CD4-positive, alpha-beta T cell (primary cell): Measurements from ENCODE around the gene KRT3. TPM values are rescaled to one million over a fixed set of nuclear protein-coding genes. Genes with fewer than 3 reads are reported as not detected.

Source experiments
- ATAC-seq: fragments of 200-7000 bp; cut with Tn5 transposase; one replicate; pipeline ENCODE4 v1.10.0; 2022; ENCODE audit warnings: mild to moderate bottlenecking; ENCODE audit not compliant: poor library complexity
- CTCF ChIA-PET: fragments of 350-600 bp; sonication (Branson Sonifier 250); formaldehyde crosslinking; loops from one replicate; lab custom pipeline; 2021; ENCODE audit warnings: antibody characterized with exemption, inconsistent platforms; lab: Charles Lee
- POLR2A ChIA-PET: fragments of 350-600 bp; sonication (Branson Sonifier 250); formaldehyde crosslinking; loops from one replicate; lab custom pipeline; 2021; ENCODE audit warnings: antibody characterized with exemption, inconsistent platforms; lab: Charles Lee
- DNase-seq, 14 experiments: peaks; one replicate each; pipeline ENCODE4 v3.0.0-alpha.2; 2013 to 2020; ENCODE audit warnings: mixed read lengths in 2 of 14
- H3K27ac ChIP-seq, 2 donors: one replicate each; pipeline versions ENCODE4 v1.5.1 to v1.7.0; 2013; ENCODE audit warnings: low read length in 2 of 2, low read depth in 1 of 2, mild to moderate bottlenecking in 1 of 2
- H3K27me3 ChIP-seq, 2 experiments: 1 replicate in 1 of 2; 2 replicates in 1 of 2; pipeline versions ENCODE4 v1.6.1 to v1.7.0; 2013; ENCODE audit warnings: low read length in 2 of 2, control low read depth in 1 of 2, mild to moderate bottlenecking in 1 of 2, moderate library complexity in 1 of 2; ENCODE audit not compliant: insufficient read depth in 2 of 2, control insufficient read depth in 1 of 2
- H3K36me3 ChIP-seq: one replicate; pipeline ENCODE4 v1.6.1; 2013; ENCODE audit warnings: low read length, control low read depth; ENCODE audit not compliant: insufficient read depth
- H3K4me1 ChIP-seq: one replicate; pipeline ENCODE4 v1.6.1; 2013; ENCODE audit warnings: low read length, control low read depth; ENCODE audit not compliant: insufficient read depth
- H3K4me3 ChIP-seq: one replicate; pipeline ENCODE4 v1.5.1; 2013; ENCODE audit warnings: mild to moderate bottlenecking, low read length, moderate library complexity
- H3K9me3 ChIP-seq, 2 experiments: 1 replicate in 1 of 2; 2 replicates in 1 of 2; pipeline versions ENCODE4 v1.6.1 to v1.7.0; 2013; ENCODE audit warnings: low read length in 2 of 2, mild to moderate bottlenecking in 2 of 2, control low read depth in 1 of 2, moderate library complexity in 1 of 2; ENCODE audit not compliant: control insufficient read depth in 1 of 2, insufficient read depth in 1 of 2
- H3K27ac Mint-ChIP-seq: one replicate; pipeline ENCODE4 v1.8.0; 2020; ENCODE audit warnings: mixed read lengths
- H3K27me3 Mint-ChIP-seq: one replicate; pipeline ENCODE4 v1.8.0; 2021; ENCODE audit warnings: mixed read lengths
- H3K36me3 Mint-ChIP-seq: one replicate; pipeline ENCODE4 v1.8.0; 2021; ENCODE audit warnings: low read depth, mixed read lengths
- H3K4me1 Mint-ChIP-seq: one replicate; pipeline ENCODE4 v1.8.0; 2021; ENCODE audit warnings: low read depth, mixed read lengths
- H3K4me3 Mint-ChIP-seq: one replicate; pipeline ENCODE4 v1.8.0; 2020; ENCODE audit warnings: mild to moderate bottlenecking, mixed read lengths
- H3K9me3 Mint-ChIP-seq: one replicate; pipeline ENCODE4 v1.8.0; 2020; ENCODE audit warnings: mixed read lengths
- CTCF ChIP-seq: fragments of 200-600 bp; IDR thresholded peaks from one replicate; pipeline ENCODE4 v1.8.0; 2022; ENCODE audit warnings: antibody characterized with exemption, mild to moderate bottlenecking
- intact Hi-C, 2 experiments: fragments of 100-400 bp; cut with DNase I in 1 of 2; cut with micrococcal nuclease in 1 of 2; formaldehyde crosslinking; loops; one replicate each; pipeline versions ENCODE4 v1.15.1 to v1.9.0; 2023 to 2025; cut with DNase I, micrococcal nuclease
- total RNA-seq, 174 experiments: library from RNA in 2 of 174; stranded (reverse) in 2 of 174; gene quantifications; one replicate each; pipeline ENCODE4 v1.2.3 and lab custom pipeline; 2021 to 2026

KRT3 gene
- total RNA-seq, 2 experiments from 2014 or later: not detected

GRCh38 chr12:52821071-52821730 is 25.3 kb upstream of the KRT3 start:
- H3K27ac ChIP-seq: no peak overlapping the region
- H3K9me3 Mint-ChIP-seq: no peaks in the 10 kb centered on the region
- no peak for TF ChIP-seq CTCF
- H3K36me3 ChIP-seq: no peaks in the 10 kb centered on the region
- H3K4me3 ChIP-seq: no peak overlapping the region
- intact Hi-C loops: no loop called here
- POLR2A ChIA-PET: no interaction called here
- peaks cover 13% of the 10 kb centered on the region for H3K4me1 Mint-ChIP-seq
- no peaks in the 10 kb centered on the region for H3K27me3 Mint-ChIP-seq
- no peak overlapping the region for H3K4me3 Mint-ChIP-seq
- peaks cover 0 to 3% of the 10 kb centered on the region in 2 experiments for H3K27me3 ChIP-seq
- DNase-seq: no peak
- CTCF ChIA-PET: no interaction called here
- H3K9me3 ChIP-seq: no peaks in the 10 kb centered on the region
- H3K4me1 ChIP-seq: peaks cover 5% of the 10 kb centered on the region
- ATAC-seq: no peak
- no peak overlapping the region for H3K27ac Mint-ChIP-seq
- no peaks in the 10 kb centered on the region for H3K36me3 Mint-ChIP-seq

GRCh38 chr12:52820521-52820920 is 24.6 kb upstream of the KRT3 start:
- H3K27me3 ChIP-seq: peaks cover 0 to 3% of the 10 kb centered on the region in 2 experiments
- no peak overlapping the region for H3K27ac ChIP-seq
- CTCF ChIA-PET: no interaction called here
- ATAC-seq (no peak), DNase-seq (no peak)
- peaks cover 5% of the 10 kb centered on the region for H3K4me1 ChIP-seq
- H3K36me3 ChIP-seq: no peaks in the 10 kb centered on the region
- no peak overlapping the region for H3K27ac Mint-ChIP-seq
- no peaks in the 10 kb centered on the region for H3K27me3 Mint-ChIP-seq
- H3K4me3 Mint-ChIP-seq: no peak overlapping the region
- no peak overlapping the region for H3K4me3 ChIP-seq
- H3K9me3 Mint-ChIP-seq: no peaks in the 10 kb centered on the region
- no peak for TF ChIP-seq CTCF
- H3K36me3 Mint-ChIP-seq: no peaks in the 10 kb centered on the region
- H3K9me3 ChIP-seq: no peaks in the 10 kb centered on the region
- POLR2A ChIA-PET: no interaction called here
- intact Hi-C loops: no loop called here
- H3K4me1 Mint-ChIP-seq: peaks cover 13% of the 10 kb centered on the region

GRCh38 chr12:52819731-52820510 is 24.0 kb upstream of the KRT3 start:
- no peaks in the 10 kb centered on the region for H3K9me3 ChIP-seq
- CTCF ChIA-PET: no interaction called here
- ATAC-seq: no peak

More at GRCh38 chr12:52819731-52820510, 24.0 kb upstream of the KRT3 start:
- H3K27me3 Mint-ChIP-seq: no peaks in the 10 kb centered on the region
- Histone ChIP-seq H3K36me3 (no peaks in the 10 kb centered on the region), H3K27ac (no peak overlapping the region), H3K27me3 (peaks cover 0 to 3% of the 10 kb centered on the region in 2 experiments), H3K4me1 (peaks cover 5% of the 10 kb centered on the region), H3K4me3 (no peak overlapping the region)
- no peak for DNase-seq
- intact Hi-C loops: no loop called here
- H3K36me3 Mint-ChIP-seq: no peaks in the 10 kb centered on the region
- TF ChIP-seq CTCF: no peak
- no peak overlapping the region for H3K27ac Mint-ChIP-seq
- H3K9me3 Mint-ChIP-seq: no peaks in the 10 kb centered on the region
- peaks cover 13% of the 10 kb centered on the region for H3K4me1 Mint-ChIP-seq
- POLR2A ChIA-PET: interaction anchor here (0.9 kb wide), 1 partner anchor 448 kb away, joined by 4 read pairs; no protein-coding TSS in a partner anchor
- H3K4me3 Mint-ChIP-seq: no peak overlapping the region
